Activated naive CD8-positive, alpha-beta T cell treated with anti-CD3 and anti-CD28 coated beads, Interleukin-2, amount 10 ng/mL, durations not matched to agents 7 days and 5 days (primary cell): ENCODE results near the gene RBFOX1. TPM values are rescaled to one million over a fixed set of nuclear protein-coding genes. Genes with fewer than 3 reads are reported as not detected.
"Not testable (repeated sequence)": the region's sequence is repeated elsewhere in the genome, so short reads cannot be mapped to it uniquely, and the experiment has no call there.

Experiments
- ATAC-seq: fragments of 150-1000 bp; cut with Tn5 transposase; one replicate; pipeline ENCODE4 v1.10.0; 2021; ENCODE audit warnings: low read depth, moderate library complexity
- POLR2A ChIA-PET: fragments of 350-600 bp; sonication (Branson Sonifier 250); formaldehyde crosslinking; loops from one replicate; lab custom pipeline; 2021; ENCODE audit warnings: antibody characterized with exemption; lab: Charles Lee
- DNase-seq: peaks from one replicate; pipeline ENCODE4 v3.0.0; 2021
- H3K27ac Mint-ChIP-seq: one replicate; pipeline ENCODE4 v1.8.0; 2022; ENCODE audit warnings: mild to moderate bottlenecking, mixed read lengths
- H3K27me3 Mint-ChIP-seq: one replicate; pipeline ENCODE4 v1.8.0; 2022; ENCODE audit warnings: mild to moderate bottlenecking, moderate library complexity, mixed read lengths
- H3K36me3 Mint-ChIP-seq: one replicate; pipeline ENCODE4 v1.8.0; 2021; ENCODE audit warnings: mild to moderate bottlenecking, mixed read lengths
- H3K4me1 Mint-ChIP-seq: one replicate; pipeline ENCODE4 v1.8.0; 2021; ENCODE audit warnings: mixed read lengths
- H3K4me3 Mint-ChIP-seq: one replicate; pipeline ENCODE4 v1.8.0; 2022; ENCODE audit warnings: mild to moderate bottlenecking, moderate library complexity, mixed read lengths
- H3K9me3 Mint-ChIP-seq: one replicate; pipeline ENCODE4 v1.8.0; 2021; ENCODE audit warnings: mixed read lengths
- total RNA-seq, 2 experiments: library from RNA; stranded (reverse); gene quantifications; one replicate each; pipeline ENCODE4 v1.2.3, GENCODE V29; 2021

RBFOX1 gene
- total RNA-seq, 2 experiments from 2014 or later = not detected

DNA sequence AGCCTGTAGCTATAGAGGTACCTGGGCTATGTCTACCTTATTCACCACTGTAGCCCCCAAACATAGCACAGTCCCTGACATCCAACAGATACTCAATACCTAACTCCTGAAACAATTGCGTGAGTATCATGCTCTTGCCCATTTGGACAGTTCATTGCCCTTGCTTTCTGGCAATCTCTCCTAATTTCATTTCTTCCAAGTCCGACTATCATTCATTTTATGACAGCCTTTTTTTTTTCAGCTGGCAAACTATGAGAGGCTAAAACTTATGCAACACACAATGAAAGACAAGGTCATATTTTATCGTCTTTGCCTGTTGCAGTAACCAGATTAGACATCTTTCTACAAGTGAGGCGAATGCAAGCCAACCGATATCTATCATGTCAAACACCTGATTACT lies 169.2 kb downstream of the RBFOX1 start:
- Mint-ChIP-seq H3K9me3 (peaks cover 12% of the 10 kb centered on the region), H3K36me3 (no peaks in the 10 kb centered on the region)
- POLR2A ChIA-PET = no interaction called here

DNA sequence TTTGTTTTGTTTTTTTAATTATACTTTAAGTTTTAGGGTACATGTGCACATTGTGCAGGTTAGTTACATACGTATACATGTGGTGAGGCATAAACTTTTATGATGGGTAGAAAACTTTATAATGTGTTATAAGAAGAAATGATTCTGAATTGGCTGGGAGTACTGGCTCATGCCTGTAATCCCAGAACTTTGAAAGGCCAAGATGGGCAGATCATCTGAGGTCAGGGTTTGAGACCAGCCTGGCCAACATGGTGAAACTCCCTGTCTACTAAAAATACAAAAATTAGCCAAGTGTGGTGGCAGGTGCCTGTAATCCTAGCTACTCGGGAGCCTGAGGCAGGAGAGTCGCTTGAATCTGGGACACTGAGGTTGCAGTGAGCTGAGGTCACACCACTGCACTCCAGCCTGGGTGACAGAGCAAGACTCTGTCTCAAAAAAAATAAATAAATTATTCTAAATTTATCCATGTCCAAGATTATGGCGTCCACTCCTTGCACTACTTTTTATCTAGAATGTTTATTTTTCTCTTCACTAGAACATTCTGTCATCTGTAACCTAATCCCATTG lies 170.0 kb downstream of the RBFOX1 start:
- H3K4me1 Mint-ChIP-seq, H3K36me3 Mint-ChIP-seq, H3K27ac Mint-ChIP-seq, H3K27me3 Mint-ChIP-seq, POLR2A ChIA-PET, H3K4me3 Mint-ChIP-seq, ATAC-seq, DNase-seq: not testable (repeated sequence)
- peaks cover 12% of the 10 kb centered on the region for H3K9me3 Mint-ChIP-seq

More for the DNA sequence above, 169.2 kb downstream of the RBFOX1 start:
- no peak for ATAC-seq
- DNase-seq = no peak
- H3K4me3 Mint-ChIP-seq = no peak overlapping the region
- H3K27me3 Mint-ChIP-seq = no peaks in the 10 kb centered on the region
- no peak overlapping the region for H3K27ac Mint-ChIP-seq
- no peaks in the 10 kb centered on the region for H3K4me1 Mint-ChIP-seq

DNA sequence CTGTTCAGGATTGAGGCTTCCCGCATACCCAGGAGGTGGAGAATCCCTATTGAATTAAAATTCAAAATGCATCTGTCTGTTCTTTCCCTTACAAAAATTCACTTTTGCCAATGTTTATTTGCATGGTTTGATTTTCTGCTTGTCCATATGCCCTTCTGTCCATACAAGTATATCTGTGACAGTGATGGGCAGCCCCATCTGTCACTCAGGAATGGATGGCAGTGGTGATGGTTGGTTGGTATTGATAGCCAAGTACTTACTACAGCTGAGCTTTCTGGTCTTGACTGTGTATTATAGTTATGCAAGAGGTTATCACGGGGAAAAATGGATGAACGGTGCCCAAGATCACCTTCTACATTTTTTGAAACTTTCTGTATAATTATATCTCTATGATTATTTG lies 171.0 kb downstream of the RBFOX1 start:
- Mint-ChIP-seq H3K9me3 (peaks cover 9% of the 10 kb centered on the region), H3K4me1 (no peaks in the 10 kb centered on the region), H3K27ac (no peak overlapping the region), H3K27me3 (no peaks in the 10 kb centered on the region), H3K4me3 (no peak overlapping the region), H3K36me3 (no peaks in the 10 kb centered on the region)
- DNase-seq = no peak
- POLR2A ChIA-PET = no interaction called here
- ATAC-seq = no peak

DNA sequence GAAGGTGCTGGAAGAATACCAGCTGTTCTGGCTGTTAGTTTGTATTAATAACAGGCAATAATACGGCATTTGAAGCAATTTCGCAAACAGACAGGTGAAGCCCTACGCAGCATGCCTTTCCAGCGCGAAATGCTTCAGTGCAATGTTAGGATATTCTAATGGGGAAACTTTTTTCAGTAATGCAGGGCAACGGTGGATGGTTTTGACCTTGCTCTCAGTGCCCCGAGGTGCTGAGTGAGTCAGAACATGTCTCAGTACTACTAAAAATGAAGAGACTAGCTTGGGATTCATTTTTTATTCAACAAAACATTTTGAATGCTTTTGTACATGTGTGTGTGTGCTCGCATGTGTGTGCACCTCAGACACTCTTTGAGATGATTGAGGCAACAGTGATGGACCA lies 172.2 kb downstream of the RBFOX1 start:
- DNase-seq = no peak
- POLR2A ChIA-PET = no interaction called here
- no peak for ATAC-seq
- H3K27me3 Mint-ChIP-seq = no peaks in the 10 kb centered on the region
- no peak overlapping the region for H3K4me3 Mint-ChIP-seq
- no peaks in the 10 kb centered on the region for H3K36me3 Mint-ChIP-seq
- no peak overlapping the region for H3K27ac Mint-ChIP-seq
- H3K4me1 Mint-ChIP-seq = no peaks in the 10 kb centered on the region
- H3K9me3 Mint-ChIP-seq = peaks cover 8% of the 10 kb centered on the region

DNA sequence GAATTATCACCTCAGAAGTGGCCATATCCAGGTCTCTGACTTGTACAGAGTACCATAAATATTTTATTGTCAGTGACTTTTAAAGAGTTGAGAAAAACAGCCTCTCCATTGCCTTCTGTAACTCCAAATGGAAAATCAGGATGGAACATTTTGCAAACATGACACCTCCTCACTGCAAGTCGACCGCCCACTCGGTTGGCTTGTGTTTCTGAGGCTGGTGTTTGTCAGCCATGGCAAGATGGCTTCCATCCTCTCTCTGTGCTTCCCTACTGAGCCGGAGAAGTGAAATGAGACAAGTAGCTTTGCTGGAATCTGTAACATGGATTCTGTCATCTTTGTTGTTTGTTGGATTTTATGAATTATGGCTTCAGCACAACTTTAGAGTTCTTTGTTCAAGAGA lies 172.8 kb downstream of the RBFOX1 start:
- no peak for ATAC-seq
- Mint-ChIP-seq H3K9me3 (peaks cover 11% of the 10 kb centered on the region), H3K36me3 (no peaks in the 10 kb centered on the region), H3K4me3 (no peak overlapping the region), H3K4me1 (no peaks in the 10 kb centered on the region), H3K27me3 (no peaks in the 10 kb centered on the region), H3K27ac (no peak overlapping the region)
- no peak for DNase-seq
- POLR2A ChIA-PET = no interaction called here

DNA sequence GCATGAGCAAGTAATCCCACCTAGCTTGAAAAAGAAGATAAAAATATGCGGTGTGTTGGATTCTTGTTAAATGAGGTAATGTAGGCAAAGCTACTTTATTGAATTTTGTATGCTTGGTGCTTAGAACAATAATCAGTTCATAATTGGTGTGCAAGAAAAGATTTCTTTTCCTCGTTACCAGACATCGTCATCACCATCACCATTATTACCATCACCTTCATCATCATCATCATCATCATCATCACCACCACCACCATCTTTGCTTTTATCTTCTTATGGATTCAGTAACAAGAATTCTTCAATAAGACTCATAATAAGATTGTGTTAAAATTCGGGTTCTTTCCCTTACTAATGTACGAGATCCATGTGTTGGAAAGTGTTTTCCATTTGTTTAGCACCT lies 173.7 kb downstream of the RBFOX1 start:
- DNase-seq (no peak), ATAC-seq (no peak)
- H3K4me1 Mint-ChIP-seq = no peaks in the 10 kb centered on the region
- POLR2A ChIA-PET = no interaction called here
- no peaks in the 10 kb centered on the region for H3K36me3 Mint-ChIP-seq
- H3K9me3 Mint-ChIP-seq = peaks cover 9% of the 10 kb centered on the region
- no peaks in the 10 kb centered on the region for H3K27me3 Mint-ChIP-seq
- H3K4me3 Mint-ChIP-seq = no peak overlapping the region
- H3K27ac Mint-ChIP-seq = no peak overlapping the region

DNA sequence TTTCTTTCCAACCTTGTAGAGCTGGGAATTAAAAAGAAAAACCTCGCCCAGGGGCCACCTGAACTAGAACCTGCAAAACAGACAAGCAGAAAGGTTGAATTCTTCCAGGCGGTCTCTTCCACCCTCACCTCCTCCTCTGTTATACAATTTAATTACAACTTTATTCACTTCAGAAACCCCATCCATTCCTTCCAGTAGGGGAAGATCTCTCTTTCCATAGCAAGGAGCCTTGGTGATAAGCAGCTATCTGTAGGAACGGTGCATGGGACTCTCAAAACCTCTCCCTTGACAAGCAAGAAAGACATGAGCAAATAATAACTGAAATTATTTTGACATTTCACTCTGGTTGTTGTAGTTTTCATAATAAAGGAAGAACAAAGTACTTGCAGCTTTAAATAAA lies 176.0 kb downstream of the RBFOX1 start:
- ATAC-seq (no peak), DNase-seq (no peak)
- no peak overlapping the region for H3K27ac Mint-ChIP-seq
- no peaks in the 10 kb centered on the region for H3K27me3 Mint-ChIP-seq
- no peaks in the 10 kb centered on the region for H3K36me3 Mint-ChIP-seq
- POLR2A ChIA-PET = no interaction called here
- no peak overlapping the region for H3K4me3 Mint-ChIP-seq
- peaks cover 10% of the 10 kb centered on the region for H3K9me3 Mint-ChIP-seq
- H3K4me1 Mint-ChIP-seq = no peaks in the 10 kb centered on the region

DNA sequence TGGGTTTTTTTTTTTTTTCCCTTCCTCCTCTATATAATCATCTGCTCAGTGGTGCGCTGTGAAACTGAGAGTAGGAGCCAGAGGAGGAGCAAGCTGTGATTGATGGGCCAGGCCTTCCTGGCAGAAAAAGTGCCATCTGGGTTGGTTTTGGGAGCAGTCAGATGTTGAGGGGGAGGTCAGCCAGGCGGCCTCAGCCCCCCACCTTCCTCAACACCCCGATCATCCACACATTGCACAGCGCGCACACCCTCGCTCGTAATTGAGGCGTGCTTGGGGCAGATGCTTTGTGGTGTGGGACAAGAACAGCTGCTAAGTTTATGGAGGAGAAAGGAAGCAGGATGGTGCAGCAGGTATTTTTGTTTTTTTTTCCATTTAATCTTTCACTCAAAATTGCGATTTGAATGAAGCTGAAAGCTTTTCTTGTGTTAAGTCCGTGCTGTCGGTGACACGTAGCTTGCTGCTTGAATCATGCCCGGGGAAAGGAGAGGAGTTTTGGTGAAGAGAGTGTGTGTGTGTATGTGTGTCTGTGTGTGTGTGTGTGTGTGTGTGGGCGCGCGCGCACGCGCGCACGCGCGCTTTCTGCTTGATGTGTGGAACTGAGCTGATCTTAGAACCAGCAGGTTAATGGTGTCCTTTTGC lies 177.4 kb downstream of the RBFOX1 start:
- DNase-seq (no peak), ATAC-seq (no peak)
- no peaks in the 10 kb centered on the region for H3K36me3 Mint-ChIP-seq
- POLR2A ChIA-PET = no interaction called here
- no peak overlapping the region for H3K27ac Mint-ChIP-seq
- H3K4me1 Mint-ChIP-seq = no peaks in the 10 kb centered on the region
- H3K27me3 Mint-ChIP-seq = no peaks in the 10 kb centered on the region
- H3K4me3 Mint-ChIP-seq = no peak overlapping the region
- peaks cover 6% of the 10 kb centered on the region for H3K9me3 Mint-ChIP-seq

DNA sequence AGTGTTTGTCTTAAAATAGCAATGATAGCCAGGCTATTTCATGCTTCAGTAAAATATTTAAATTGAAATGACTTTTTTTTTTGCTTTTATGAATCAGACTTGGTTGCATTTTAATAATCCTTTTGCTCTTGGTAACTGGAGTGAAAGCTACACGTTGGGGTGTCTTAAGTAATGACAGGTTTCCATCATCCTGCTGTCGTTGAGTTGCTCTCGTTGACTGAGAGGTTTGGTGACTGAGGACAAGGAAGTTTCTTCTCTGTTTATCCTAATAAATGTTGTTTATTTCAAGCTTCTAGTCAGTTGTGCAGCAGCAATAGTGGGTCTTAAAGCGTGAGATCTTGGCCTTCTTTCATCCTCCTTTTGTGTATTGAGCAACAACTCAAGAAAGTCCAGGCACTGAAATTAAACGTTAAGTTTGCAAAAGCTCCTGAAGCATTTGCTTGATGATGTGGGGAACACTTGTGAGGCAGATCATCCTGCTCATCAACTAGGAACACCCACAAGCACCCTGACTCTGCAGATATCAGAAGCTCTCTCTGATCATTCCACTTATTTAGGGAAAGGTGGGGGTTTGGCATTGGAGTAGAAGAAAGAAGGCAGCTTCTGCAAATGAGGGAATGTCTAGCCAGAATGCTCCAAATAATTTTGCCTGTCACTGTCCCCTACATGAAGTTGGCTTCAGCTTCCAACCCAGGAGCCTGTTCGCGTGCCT lies 179.1 kb downstream of the RBFOX1 start:
- POLR2A ChIA-PET = no interaction called here
- H3K9me3 Mint-ChIP-seq = peaks cover 6% of the 10 kb centered on the region
- H3K4me3 Mint-ChIP-seq = no peak overlapping the region
- DNase-seq (no peak), ATAC-seq (no peak)
- no peaks in the 10 kb centered on the region for H3K36me3 Mint-ChIP-seq
- H3K27ac Mint-ChIP-seq = no peak overlapping the region
- no peaks in the 10 kb centered on the region for H3K4me1 Mint-ChIP-seq
- H3K27me3 Mint-ChIP-seq = no peaks in the 10 kb centered on the region

DNA sequence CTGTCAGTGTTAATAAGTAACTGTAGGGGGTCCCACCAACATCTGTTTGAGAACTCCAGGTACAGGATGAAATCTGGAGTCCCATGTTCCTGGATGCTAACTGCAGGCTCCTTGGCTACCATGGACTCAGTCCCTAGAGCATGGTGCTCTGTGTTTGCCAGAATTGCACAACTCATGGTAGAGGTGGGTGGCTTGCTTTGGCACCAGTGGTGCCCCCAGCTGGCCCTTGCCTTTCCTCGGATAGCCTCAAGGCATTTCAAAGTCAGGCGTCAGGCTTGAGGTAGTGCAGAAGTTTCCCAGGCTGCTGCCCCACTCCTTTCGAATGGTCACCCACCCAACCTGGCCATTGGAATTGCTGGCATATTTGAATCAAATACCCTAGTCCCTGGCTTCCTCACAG lies 179.9 kb downstream of the RBFOX1 start:
- DNase-seq (no peak), ATAC-seq (no peak)
- POLR2A ChIA-PET = no interaction called here
- no peaks in the 10 kb centered on the region for H3K4me1 Mint-ChIP-seq
- no peaks in the 10 kb centered on the region for H3K36me3 Mint-ChIP-seq
- peaks cover 8% of the 10 kb centered on the region for H3K9me3 Mint-ChIP-seq
- H3K27ac Mint-ChIP-seq = no peak overlapping the region
- H3K27me3 Mint-ChIP-seq = no peaks in the 10 kb centered on the region
- H3K4me3 Mint-ChIP-seq = no peak overlapping the region

DNA sequence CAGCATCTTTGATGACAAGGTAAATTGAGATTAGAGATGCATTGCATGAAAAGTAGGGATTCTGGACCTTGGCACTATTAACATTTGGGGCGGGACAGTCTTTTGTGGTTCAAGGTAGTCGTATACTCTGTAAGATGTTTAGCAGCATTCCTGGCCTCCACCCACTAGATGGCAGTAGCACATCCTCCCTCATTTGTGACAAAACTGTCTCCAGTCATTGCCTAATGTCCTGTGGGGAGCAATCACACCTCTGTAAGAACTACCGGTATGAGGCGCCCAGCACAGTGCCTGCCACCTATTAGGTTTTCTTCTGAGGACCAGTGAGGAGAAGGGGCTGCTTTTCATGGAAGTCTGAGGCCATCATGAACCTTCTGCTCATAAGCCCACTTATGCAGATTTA lies 180.8 kb downstream of the RBFOX1 start:
- H3K4me1 Mint-ChIP-seq = no peaks in the 10 kb centered on the region
- POLR2A ChIA-PET = no interaction called here
- no peak overlapping the region for H3K4me3 Mint-ChIP-seq
- no peaks in the 10 kb centered on the region for H3K36me3 Mint-ChIP-seq
- no peak overlapping the region for H3K27ac Mint-ChIP-seq
- H3K9me3 Mint-ChIP-seq = peaks cover 14% of the 10 kb centered on the region
- no peaks in the 10 kb centered on the region for H3K27me3 Mint-ChIP-seq
- no peak for ATAC-seq
- DNase-seq = no peak

DNA sequence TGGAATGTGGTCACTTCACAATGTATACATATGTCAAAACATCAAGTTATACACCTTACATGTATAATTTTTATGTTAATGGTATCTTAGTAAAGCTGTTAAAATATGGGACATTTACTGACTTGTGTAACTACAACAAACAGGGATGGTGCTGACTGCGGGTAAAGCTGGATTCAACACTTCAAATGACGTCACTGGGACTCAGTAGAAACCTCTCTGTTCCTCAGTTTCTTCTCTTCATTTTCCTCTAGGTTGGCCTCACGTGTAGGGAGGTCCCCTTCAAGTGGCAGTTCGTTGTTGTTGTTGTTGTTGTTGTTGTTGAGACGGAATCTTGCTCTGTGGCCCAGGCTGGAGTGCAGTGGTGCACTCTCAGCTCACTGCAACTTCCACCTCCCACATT lies 182.9 kb downstream of the RBFOX1 start:
- Mint-ChIP-seq H3K4me1 (no peaks in the 10 kb centered on the region), H3K4me3 (no peak overlapping the region), H3K27ac (no peak overlapping the region), H3K36me3 (no peaks in the 10 kb centered on the region), H3K9me3 (peaks cover 14% of the 10 kb centered on the region), H3K27me3 (no peaks in the 10 kb centered on the region)
- POLR2A ChIA-PET = no interaction called here
- DNase-seq (no peak), ATAC-seq (no peak)

DNA sequence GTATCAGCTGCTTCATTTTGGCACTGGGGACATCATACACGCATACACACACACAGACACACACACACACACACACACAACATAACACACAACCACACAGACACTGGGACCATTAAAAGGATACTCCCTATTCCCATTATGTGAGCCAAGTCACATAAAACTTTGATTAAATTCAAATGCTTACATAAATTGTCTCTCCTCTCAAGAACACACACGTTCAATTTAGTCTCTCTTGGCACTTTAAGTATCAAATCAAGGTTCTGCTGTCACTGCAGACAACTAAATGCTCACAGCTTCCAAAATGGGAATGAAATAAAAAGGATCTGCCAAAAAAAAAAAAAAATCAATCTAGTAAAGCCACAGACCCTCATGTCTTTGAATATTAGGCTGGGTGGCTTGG lies 184.9 kb downstream of the RBFOX1 start:
- Mint-ChIP-seq H3K4me1 (no peaks in the 10 kb centered on the region), H3K27me3 (no peaks in the 10 kb centered on the region), H3K27ac (no peak overlapping the region), H3K9me3 (peaks cover 15% of the 10 kb centered on the region), H3K36me3 (no peaks in the 10 kb centered on the region), H3K4me3 (no peak overlapping the region)
- DNase-seq = no peak
- no peak for ATAC-seq
- POLR2A ChIA-PET = no interaction called here

DNA sequence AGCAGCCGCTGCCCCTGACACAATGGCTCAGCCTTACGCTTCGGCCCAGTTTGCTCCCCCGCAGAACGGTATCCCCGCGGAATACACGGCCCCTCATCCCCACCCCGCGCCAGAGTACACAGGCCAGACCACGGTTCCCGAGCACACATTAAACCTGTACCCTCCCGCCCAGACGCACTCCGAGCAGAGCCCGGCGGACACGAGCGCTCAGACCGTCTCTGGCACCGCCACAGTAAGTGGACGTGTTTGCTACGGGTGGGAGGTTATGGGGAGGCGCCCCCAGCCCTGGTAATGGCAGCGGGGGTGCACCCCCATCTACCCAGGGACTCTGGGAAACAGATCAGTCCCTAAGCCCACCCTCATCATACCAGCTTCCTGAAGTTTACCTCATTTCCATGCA lies 185.5 kb downstream of the RBFOX1 start:
- Mint-ChIP-seq H3K4me3 (no peak overlapping the region), H3K9me3 (peaks cover 15% of the 10 kb centered on the region), H3K36me3 (no peaks in the 10 kb centered on the region), H3K27ac (no peak overlapping the region), H3K27me3 (no peaks in the 10 kb centered on the region), H3K4me1 (no peaks in the 10 kb centered on the region)
- DNase-seq (no peak), ATAC-seq (no peak)
- POLR2A ChIA-PET = no interaction called here
